ENCODE data around the gene BMI1.
"Not testable (repeated sequence)": the region's sequence is repeated elsewhere in the genome, so short reads cannot be mapped to it uniquely, and the experiment has no call there.

The BMI1 gene

DNA sequence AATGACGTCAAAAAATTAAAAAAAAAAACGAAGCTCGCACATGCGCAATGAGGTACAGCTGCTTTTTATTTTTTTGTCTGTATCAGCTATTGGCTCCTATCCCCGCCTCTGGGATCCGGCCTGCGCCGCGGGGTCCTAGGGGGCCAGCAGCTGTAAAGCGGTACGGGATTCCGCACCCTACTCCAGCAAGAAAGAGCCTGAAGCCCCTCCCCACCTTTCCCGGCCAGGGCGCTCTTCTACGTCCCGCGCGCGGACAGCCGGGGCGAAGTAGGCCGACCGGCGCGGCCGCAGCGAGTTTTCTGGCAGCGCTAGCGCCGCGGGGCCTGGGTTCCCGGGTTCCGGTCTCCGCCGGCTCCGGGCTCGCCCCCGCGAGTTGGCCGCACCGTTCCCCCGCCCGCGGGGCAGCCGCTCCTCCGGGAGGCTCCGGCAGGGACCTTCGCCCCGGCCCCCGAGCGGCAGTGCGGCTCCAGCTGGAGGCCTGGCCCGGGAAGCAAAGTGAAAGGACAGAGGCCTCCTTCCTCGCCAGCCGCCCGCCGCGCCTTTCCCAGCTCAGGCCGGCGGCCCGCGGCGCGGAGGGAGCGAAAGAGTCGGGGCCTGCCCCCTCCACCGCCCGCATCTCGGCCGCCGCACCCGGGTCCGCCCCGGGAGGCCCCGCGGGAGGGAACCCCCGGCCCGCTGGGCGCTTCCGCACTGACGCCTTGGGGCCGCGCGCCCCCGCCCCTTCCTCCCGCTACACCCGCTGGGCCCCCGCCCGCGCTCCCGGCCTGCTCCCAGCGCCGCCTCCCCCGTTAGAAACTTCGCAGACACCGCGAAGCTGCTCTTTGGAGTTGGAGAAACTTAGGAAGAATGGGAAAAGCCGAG lies 19.7 kb downstream of the BMI1 start:
- Mint-ChIP-seq H3K4me3 (peak overlapping the region; percentile 85 to 90), H3K4me1 (peaks cover 16 to 37% of the 10 kb centered on the region in 2 donors), H3K27ac (peak overlapping the region; percentile 96), H3K36me3 (no peaks in the 10 kb centered on the region), H3K27me3 (peaks cover 35 to 58% of the 10 kb centered on the region in 2 donors), H3K9me3 (no peaks in the 10 kb centered on the region)
- ATAC-seq (replicated peaks) (peak; percentile 64 to 73), DNase-seq (peak; percentile 64)

DNA sequence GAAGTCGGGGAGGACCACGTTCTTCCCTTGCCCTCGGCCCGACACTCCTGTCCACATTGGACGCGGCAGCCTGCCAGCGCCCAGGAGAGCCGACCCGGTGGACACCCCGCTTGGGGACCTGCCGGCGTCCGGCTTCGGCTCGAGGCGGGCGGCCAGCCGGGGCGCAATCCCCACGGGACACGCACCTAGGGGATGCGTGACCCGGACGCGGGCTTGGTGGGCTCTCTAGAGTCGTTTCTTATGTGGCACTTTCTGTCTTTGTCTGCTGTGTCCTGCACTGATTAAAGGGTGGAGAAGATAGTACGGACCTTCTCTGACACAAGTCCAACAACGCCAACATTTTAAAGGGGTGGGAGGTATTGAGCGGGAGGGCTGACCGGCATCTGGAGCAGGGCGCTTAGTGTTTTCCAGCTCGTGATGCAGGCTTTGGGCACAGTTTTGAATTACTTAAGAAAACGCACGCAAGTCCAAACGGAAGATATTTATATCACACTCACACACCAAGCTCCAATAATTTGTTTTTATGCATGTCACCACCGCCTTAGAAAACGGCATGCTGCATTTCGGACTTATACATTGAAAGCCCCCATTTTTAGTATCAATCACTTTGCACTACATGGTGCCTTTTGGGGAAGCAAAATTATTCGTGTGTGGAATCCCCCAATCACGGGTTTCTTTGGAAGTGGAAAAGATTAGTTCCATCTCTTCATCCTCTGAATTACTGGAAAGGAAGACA lies 20.5 kb downstream of the BMI1 start:
- Mint-ChIP-seq H3K4me1 (peaks cover 16 to 33% of the 10 kb centered on the region in 2 donors), H3K27me3 (peaks cover 42 to 58% of the 10 kb centered on the region in 2 donors), H3K36me3 (peaks cover 0 to 3% of the 10 kb centered on the region in 2 donors), H3K27ac (peak overlapping the region; percentile 65), H3K9me3 (no peaks in the 10 kb centered on the region), H3K4me3 (peak overlapping the region; percentile 83 to 90)
- DNase-seq (no peak), ATAC-seq (replicated peaks) (peak in 1 of 2 donors; percentile 7)

DNA sequence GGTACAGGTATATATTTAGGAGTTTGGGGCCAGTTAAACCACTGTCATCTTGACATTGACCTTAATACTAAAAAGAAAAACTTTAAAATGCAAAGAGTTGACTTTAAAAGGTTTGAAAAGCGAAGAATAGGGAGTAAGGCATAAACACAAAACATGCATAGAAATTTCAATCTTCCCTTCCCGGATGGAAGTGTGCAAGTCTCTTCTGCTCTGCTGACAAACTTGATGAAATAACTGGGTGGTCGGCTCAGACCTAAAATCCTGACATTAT lies 21.0 kb downstream of the BMI1 start:
- peaks cover 0 to 3% of the 10 kb centered on the region in 2 donors for H3K36me3 Mint-ChIP-seq
- no peaks in the 10 kb centered on the region for H3K9me3 Mint-ChIP-seq
- no peak overlapping the region for H3K4me3 Mint-ChIP-seq
- ATAC-seq (replicated peaks) (no peak), DNase-seq (no peak)
- H3K4me1 Mint-ChIP-seq: peaks cover 13 to 28% of the 10 kb centered on the region in 2 donors
- peaks cover 41 to 58% of the 10 kb centered on the region in 2 donors for H3K27me3 Mint-ChIP-seq
- no peak overlapping the region for H3K27ac Mint-ChIP-seq

GRCh38 chr10:22342421-22342820 lies 21.5 kb downstream of the BMI1 start:
- DNase-seq (no peak), ATAC-seq (replicated peaks) (no peak)
- Mint-ChIP-seq H3K27me3 (peaks cover 39 to 57% of the 10 kb centered on the region in 2 donors), H3K36me3 (peaks cover 0 to 3% of the 10 kb centered on the region in 2 donors), H3K27ac (no peak overlapping the region), H3K4me3 (peak overlapping the region in 1 of 2 donors; percentile 21), H3K9me3 (no peaks in the 10 kb centered on the region), H3K4me1 (peaks cover 13 to 26% of the 10 kb centered on the region in 2 donors)

DNA sequence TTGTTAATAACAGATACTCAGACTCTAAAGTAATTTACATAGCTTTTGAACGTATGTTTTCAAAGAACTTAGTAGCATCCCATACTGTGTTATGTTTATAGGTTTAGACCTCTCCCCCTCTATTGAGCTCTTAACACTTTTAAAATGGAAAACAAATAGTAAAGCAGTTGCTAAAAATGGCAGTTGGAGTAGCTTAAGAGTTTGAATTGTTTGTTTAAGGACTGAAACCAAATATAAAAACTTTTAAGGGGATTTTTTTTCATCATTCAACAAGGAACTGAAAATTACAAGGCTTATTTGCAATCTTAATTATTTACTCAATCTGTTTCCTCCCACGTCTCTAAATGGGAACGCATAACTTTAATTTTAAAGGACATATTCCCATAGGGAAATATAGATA lies 22.8 kb downstream of the BMI1 start:
- Mint-ChIP-seq H3K4me1 (peaks cover 13 to 26% of the 10 kb centered on the region in 2 donors), H3K9me3 (no peaks in the 10 kb centered on the region), H3K4me3 (peak overlapping the region in 1 of 2 donors; percentile 17), H3K27me3 (peaks cover 35 to 54% of the 10 kb centered on the region in 2 donors), H3K27ac (peak overlapping the region; percentile 78), H3K36me3 (peaks cover 0 to 3% of the 10 kb centered on the region in 2 donors)
- ATAC-seq (replicated peaks) (no peak), DNase-seq (no peak)

- Mint-ChIP-seq H3K36me3 (peaks cover 0 to 3% of the 10 kb centered on the region in 2 donors), H3K4me3 (no peak overlapping the region), H3K4me1 (peaks cover 13 to 26% of the 10 kb centered on the region in 2 donors), H3K9me3 (no peaks in the 10 kb centered on the region), H3K27ac (peak overlapping the region; percentile 77), H3K27me3 (peaks cover 34 to 54% of the 10 kb centered on the region in 2 donors)
- no peak for DNase-seq
- ATAC-seq (replicated peaks): no peak
These were observed 23.4 kb downstream of the BMI1 start for GRCh38 chr10:22344249-22344648.

DNA sequence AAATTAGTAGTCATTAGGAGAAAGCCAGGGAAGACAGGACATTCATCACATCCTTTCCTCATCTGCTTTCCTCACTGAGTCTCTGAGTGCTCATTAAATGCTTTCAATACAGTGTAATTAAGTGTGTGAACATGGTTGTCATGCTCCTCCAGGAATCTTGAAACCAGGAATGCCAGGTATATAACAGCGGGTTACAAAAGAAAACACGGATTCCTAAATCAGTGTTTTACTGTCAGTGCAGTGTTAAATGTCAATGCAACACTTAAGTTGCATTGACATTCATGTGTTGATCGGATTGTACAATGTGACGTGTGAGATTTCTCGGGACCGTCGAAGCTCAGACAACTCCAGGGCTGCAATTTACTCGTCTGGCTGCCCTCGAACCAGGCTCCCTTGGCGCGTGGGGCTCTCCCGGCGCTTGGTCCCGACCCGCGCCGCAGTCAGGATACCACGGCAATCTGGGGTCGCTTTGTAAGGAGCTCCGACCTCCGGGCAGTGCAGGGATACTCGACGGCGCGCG lies 23.9 kb downstream of the BMI1 start:
- H3K27me3 Mint-ChIP-seq: peaks cover 34 to 54% of the 10 kb centered on the region in 2 donors
- H3K36me3 Mint-ChIP-seq: peaks cover 0 to 3% of the 10 kb centered on the region in 2 donors
- peak overlapping the region; percentile 53 to 79 for H3K4me3 Mint-ChIP-seq
- no peak for DNase-seq
- ATAC-seq (replicated peaks): no peak
- H3K9me3 Mint-ChIP-seq: no peaks in the 10 kb centered on the region
- H3K4me1 Mint-ChIP-seq: peaks cover 13 to 26% of the 10 kb centered on the region in 2 donors
- H3K27ac Mint-ChIP-seq: peak overlapping the region; percentile 77

DNA sequence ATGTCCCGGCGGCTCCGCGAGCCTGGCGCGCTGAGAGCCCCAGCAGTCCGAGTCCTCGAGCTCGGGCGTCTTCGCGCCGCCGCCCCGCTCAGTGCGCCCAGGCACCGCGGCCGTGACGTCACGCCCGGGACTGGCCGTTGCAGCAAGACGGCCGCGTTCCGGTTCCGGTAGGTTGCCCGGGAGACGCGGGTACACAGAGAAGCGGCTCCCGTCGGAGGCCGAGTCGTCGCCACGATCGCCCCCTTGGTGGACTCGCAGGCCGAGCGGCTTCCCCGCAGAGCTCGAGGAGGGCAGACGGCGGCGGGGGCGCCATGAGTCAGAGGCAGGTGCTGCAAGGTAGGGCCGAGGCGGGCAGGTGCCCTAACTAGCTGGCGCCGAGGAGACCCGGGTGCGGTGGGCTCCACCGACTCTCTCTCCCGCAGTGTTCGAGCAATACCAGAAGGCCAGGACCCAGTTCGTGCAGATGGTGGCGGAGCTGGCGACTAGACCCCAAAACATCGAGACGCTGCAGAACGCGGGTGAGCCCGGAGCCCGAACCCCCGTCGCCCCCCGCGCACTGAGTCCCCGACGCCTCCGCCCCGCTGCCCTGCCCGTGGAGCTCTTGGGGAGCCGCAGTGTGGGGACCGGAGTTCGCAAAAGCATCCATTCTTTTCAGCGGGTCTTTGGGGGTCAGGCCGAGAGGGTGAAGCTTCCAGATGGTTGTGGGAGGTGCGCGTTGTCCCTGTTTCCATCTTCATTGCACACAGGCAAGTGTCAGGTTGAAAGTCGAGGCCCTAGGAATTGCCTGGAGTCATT lies 24.6 kb downstream of the BMI1 start, which contains the start of gene SPAG6:
Gene SPAG6, plus strand, starts transcription at position 196 of the 795 bp plus-strand sequence. Its CDS starts 116 bp downstream, at position 312.
- Mint-ChIP-seq H3K36me3 (peaks cover 0 to 3% of the 10 kb centered on the region in 2 donors), H3K9me3 (no peaks in the 10 kb centered on the region), H3K4me1 (peaks cover 10 to 26% of the 10 kb centered on the region in 2 donors), H3K27ac (peak within 1 kb of the TSS; percentile 81), H3K27me3 (peaks cover 34 to 54% of the 10 kb centered on the region in 2 donors), H3K4me3 (peak within 1 kb of the TSS; percentile 53 to 79)
- ATAC-seq (replicated peaks) (peak; percentile 30 to 35), DNase-seq (peak; percentile 36)

DNA sequence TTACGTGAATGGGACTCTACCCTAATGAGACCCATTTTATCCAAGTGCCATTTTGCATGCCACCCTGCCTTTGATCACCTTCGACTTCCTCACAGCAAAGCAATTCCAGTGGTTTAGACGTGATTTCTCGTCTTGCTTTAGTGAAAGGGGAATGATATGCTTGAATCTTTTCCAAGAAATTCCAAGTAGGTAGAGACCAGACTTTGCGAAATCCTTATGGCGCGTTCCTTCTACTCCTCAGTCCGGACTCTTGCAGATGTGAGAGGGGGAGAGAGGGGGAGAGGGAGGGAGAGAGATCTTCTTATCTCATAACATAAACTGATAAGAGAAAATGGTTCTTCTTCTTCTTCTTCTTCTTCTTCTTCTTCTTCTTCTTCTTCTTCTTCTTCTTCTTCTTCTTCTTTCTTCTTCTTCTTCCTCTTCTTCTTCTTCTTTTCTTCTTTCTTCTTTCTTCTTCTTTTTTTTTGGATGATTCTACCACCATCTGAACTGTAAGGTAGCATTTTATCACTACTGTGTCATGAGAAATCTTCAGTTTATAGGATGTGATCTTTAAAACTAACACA lies 25.3 kb downstream of the BMI1 start:
- peaks cover 0 to 3% of the 10 kb centered on the region in 2 donors for H3K36me3 Mint-ChIP-seq
- DNase-seq (no peak), ATAC-seq (replicated peaks) (no peak)
- H3K4me3 Mint-ChIP-seq: peak overlapping the region; percentile 53
- no peaks in the 10 kb centered on the region for H3K9me3 Mint-ChIP-seq
- peaks cover 34 to 59% of the 10 kb centered on the region in 2 donors for H3K27me3 Mint-ChIP-seq
- H3K27ac Mint-ChIP-seq: peak overlapping the region; percentile 81
- peaks cover 10 to 25% of the 10 kb centered on the region in 2 donors for H3K4me1 Mint-ChIP-seq

DNA sequence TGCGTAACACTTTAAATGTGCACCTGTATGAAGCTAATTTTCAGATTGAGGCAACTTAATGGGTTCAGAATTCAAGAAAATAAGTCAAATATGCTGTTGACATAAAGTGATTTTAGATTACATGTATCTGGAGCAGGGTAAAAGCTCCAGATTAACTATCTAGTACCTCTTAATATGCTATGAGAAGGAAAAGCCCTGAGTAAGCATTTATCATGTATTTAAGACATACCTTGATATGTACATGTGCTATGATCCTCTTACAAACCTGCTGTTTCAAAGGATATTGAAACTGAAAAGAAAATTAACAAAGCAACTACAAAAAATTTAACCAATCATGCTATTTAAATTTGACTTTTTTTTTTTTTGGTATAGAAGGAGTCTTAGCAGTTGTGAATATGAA lies 28.9 kb downstream of the BMI1 start:
- H3K36me3 Mint-ChIP-seq: peaks cover 0 to 3% of the 10 kb centered on the region in 2 donors
- ATAC-seq (replicated peaks): no peak
- no peaks in the 10 kb centered on the region for H3K9me3 Mint-ChIP-seq
- H3K4me1 Mint-ChIP-seq: peaks cover 2 to 9% of the 10 kb centered on the region in 2 donors
- DNase-seq: no peak
- H3K4me3 Mint-ChIP-seq: no peak overlapping the region
- H3K27ac Mint-ChIP-seq: no peak overlapping the region
- peaks cover 29 to 34% of the 10 kb centered on the region in 2 donors for H3K27me3 Mint-ChIP-seq

DNA sequence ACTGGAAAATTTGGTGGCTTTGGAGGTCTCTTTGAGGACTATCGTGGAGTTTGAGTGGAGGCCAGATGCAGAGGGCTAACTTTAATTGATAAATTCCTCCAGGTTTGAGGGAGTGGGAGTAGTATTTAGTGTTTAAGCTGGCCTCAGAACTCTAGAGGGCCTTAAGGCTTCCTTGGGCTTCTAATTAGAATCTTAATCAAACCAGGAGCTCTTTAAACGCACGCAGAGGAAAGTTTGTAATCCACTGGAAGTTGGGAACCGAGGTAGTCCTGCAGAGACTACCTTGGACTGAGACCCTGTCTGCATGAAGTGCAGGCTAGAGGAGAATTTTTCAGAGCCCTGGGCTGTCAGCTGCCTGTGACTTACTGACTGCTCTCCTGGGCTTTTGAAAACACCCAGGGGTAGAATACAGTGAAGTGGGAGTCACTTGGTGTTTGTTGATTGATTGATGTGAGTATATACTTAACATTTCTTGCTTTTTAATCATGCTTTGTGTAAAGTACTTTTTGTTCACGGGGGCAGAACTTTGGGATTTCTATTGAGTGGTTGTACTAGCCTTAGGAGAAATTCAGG lies 30.3 kb downstream of the BMI1 start:
- peaks cover 15 to 19% of the 10 kb centered on the region in 2 donors for H3K27me3 Mint-ChIP-seq
- ATAC-seq (replicated peaks) (no peak), DNase-seq (no peak)
- H3K36me3 Mint-ChIP-seq: no peaks in the 10 kb centered on the region
- no peak overlapping the region for H3K4me3 Mint-ChIP-seq
- H3K4me1 Mint-ChIP-seq: no peaks in the 10 kb centered on the region
- H3K9me3 Mint-ChIP-seq: no peaks in the 10 kb centered on the region
- H3K27ac Mint-ChIP-seq: no peak overlapping the region

GRCh38 chr10:22356324-22356873 lies 35.5 kb downstream of the BMI1 start:
- Mint-ChIP-seq H3K4me1 (no peaks in the 10 kb centered on the region), H3K4me3 (no peak overlapping the region), H3K9me3 (no peaks in the 10 kb centered on the region), H3K36me3 (no peaks in the 10 kb centered on the region), H3K27me3 (peaks cover under 1 to 7% of the 10 kb centered on the region in 2 donors), H3K27ac (no peak overlapping the region)
- no peak for ATAC-seq (replicated peaks)
- DNase-seq: no peak

- not testable (repeated sequence) for H3K4me1 Mint-ChIP-seq; H3K27ac Mint-ChIP-seq; ATAC-seq (replicated peaks); H3K9me3 Mint-ChIP-seq; H3K4me3 Mint-ChIP-seq; DNase-seq; H3K27me3 Mint-ChIP-seq; H3K36me3 Mint-ChIP-seq
These were observed 36.9 kb downstream of the BMI1 start for GRCh38 chr10:22357770-22358169.
